ENCODE data around the gene BMPER.

BMPER gene

GRCh38 chr7:33892945-33893344, 12.4 kb upstream of the BMPER start:
- no peak for FAIRE-seq

- no peak for FAIRE-seq
Observed at GRCh38 chr7:33893377-33893776, 12.0 kb upstream of the BMPER start.

- no peak for FAIRE-seq
Observed at GRCh38 chr7:33895025-33895804, 10.1 kb upstream of the BMPER start.

- no peak for FAIRE-seq
Observed at GRCh38 chr7:33900501-33900900, 4.8 kb upstream of the BMPER start.

GRCh38 chr7:33901199-33901598, 4.1 kb upstream of the BMPER start:
- FAIRE-seq, result no peak

GRCh38 chr7:33901847-33902246, 3.5 kb upstream of the BMPER start:
- no peak for FAIRE-seq

- no peak for FAIRE-seq
Observed at GRCh38 chr7:33902746-33903145, 2.6 kb upstream of the BMPER start.

- FAIRE-seq, result no peak
Observed at GRCh38 chr7:33903791-33904680, 1.3 kb upstream of the BMPER start.

- FAIRE-seq, result no peak
Observed at GRCh38 chr7:33904681-33905388, 504 bp upstream of the BMPER start.

- no peak for FAIRE-seq
Observed at GRCh38 chr7:33906697-33907096, 1.4 kb downstream of the BMPER start.

GRCh38 chr7:33907625-33908024, 2.3 kb downstream of the BMPER start:
- no peak for FAIRE-seq

GRCh38 chr7:33909318-33909717, 4.0 kb downstream of the BMPER start:
- FAIRE-seq, result no peak

GRCh38 chr7:33909755-33910154, 4.4 kb downstream of the BMPER start:
- FAIRE-seq, result no peak

GRCh38 chr7:33910756-33911155, 5.4 kb downstream of the BMPER start:
- no peak for FAIRE-seq

GRCh38 chr7:33916357-33917081, 11.2 kb downstream of the BMPER start:
- FAIRE-seq, result no peak

- no peak for FAIRE-seq
Observed at GRCh38 chr7:33917661-33918060, 12.3 kb downstream of the BMPER start.

GRCh38 chr7:33918438-33919143, 13.3 kb downstream of the BMPER start:
- no peak for FAIRE-seq

- FAIRE-seq, result no peak
Observed at GRCh38 chr7:33919449-33919848, 14.1 kb downstream of the BMPER start.

GRCh38 chr7:33921216-33921938, 16.0 kb downstream of the BMPER start:
- no peak for FAIRE-seq

- no peak for FAIRE-seq
Observed at GRCh38 chr7:33922820-33923219, 17.5 kb downstream of the BMPER start.
